Upper lobe of left lung (tissue), 4 donors: ENCODE data around the gene DMXL2.

ENCODE experiments used
- CTCF ChIP-seq, 6 experiments: fragments of 450-650 bp in 4 of 6; fragments of 200-600 bp in 2 of 6; sonication (generic) in 2 of 6; IDR thresholded peaks; one replicate each; pipeline ENCODE4 v1.5.1; 2016 to 2019; ENCODE audit warnings: antibody characterized with exemption in 6 of 6
- POLR2AphosphoS5 ChIP-seq, 2 donors: sonication (generic); formaldehyde crosslinking; IDR thresholded peaks; one replicate each; pipeline ENCODE4 v1.5.1; 2017; ENCODE audit warnings: antibody characterized with exemption in 2 of 2

DNA sequence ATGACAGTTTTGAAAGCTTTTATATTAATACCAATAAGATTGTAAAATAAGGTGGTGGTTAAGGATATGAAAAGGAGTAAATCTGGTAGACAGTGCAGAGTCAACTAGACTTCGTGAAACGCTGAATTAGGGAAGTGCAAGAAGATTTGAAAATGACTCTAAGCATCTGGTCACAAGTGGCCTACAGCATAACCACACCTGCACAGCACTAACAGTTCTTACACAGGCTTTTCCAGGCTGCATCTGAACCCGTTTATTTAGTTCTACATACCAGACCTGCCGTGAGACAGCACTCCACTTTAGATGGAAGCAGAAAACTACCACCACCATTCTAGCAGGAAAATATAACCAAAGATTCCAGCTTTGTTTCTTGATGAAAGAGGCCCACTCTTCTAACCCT is 1.9 kb downstream of the DMXL2 start:
- no peak for TF ChIP-seq CTCF (IDR thresholded peaks at IDR 0.05)
- no peak for TF ChIP-seq POLR2AphosphoS5 (IDR thresholded peaks at IDR 0.05)
